H1 (cell line): ENCODE data around the gene SMIM29. TPM values are rescaled to one million over a fixed set of nuclear protein-coding genes. Genes with fewer than 3 reads are reported as not detected.

Source experiments
- CTCF ChIA-PET: fragments of 300-600 bp; sonication (Branson Sonifier 250); formaldehyde crosslinking; loops from one replicate; lab custom pipeline; 2021; ENCODE audit not compliant: partially characterized antibody; lab: Charles Lee
- POLR2A ChIA-PET: fragments of 300-600 bp; sonication (Branson Sonifier 250); formaldehyde crosslinking; loops from one replicate; lab custom pipeline; 2021; ENCODE audit warnings: inconsistent platforms; ENCODE audit not compliant: partially characterized antibody; lab: Charles Lee
- DNase-seq, 2 experiments: peaks; one replicate each; pipeline versions ENCODE4 v3.0.0 to v3.0.0-alpha.2; 2010 to 2022; ENCODE audit warnings: low spot score in 2 of 2, low read depth in 1 of 2, mixed read lengths in 1 of 2
- FAIRE-seq: peaks from 2 replicates; lab custom pipeline; 2011; peaks lifted over from hg19 to GRCh38; lab: Jason Lieb, UNC
- H2AFZ ChIP-seq: 2 replicates; pipeline ENCODE4 v1.8.1; 2012; ENCODE audit warnings: low read length, inconsistent platforms
- H2AK5ac ChIP-seq: 2 replicates; pipeline ENCODE4 v1.6.1; 2013; ENCODE audit warnings: low read depth, low read length
- H2BK120ac ChIP-seq: replicated peaks from 2 replicates; pipeline ENCODE3; 2013; ENCODE audit warnings: low read depth, low read length, inconsistent platforms
- H2BK12ac ChIP-seq: 2 replicates; pipeline ENCODE4 v1.6.1; 2013; ENCODE audit warnings: low read depth, low read length
- H2BK15ac ChIP-seq: 2 replicates; pipeline ENCODE4 v1.6.1; 2013; ENCODE audit warnings: low read length
- H2BK20ac ChIP-seq: 2 replicates; pipeline ENCODE4 v1.6.1; 2013; ENCODE audit warnings: low read length
- H2BK5ac ChIP-seq: 2 replicates; pipeline ENCODE4 v1.6.1; 2013; ENCODE audit warnings: low read depth, low read length
- H3K14ac ChIP-seq: 2 replicates; pipeline ENCODE4 v1.6.1; 2013; ENCODE audit warnings: inconsistent platforms; ENCODE audit not compliant: insufficient read length
- H3K18ac ChIP-seq: 2 replicates; pipeline ENCODE4 v1.6.1; 2013; ENCODE audit warnings: low read length; ENCODE audit errors: extremely low read depth
- H3K23ac ChIP-seq: 2 replicates; pipeline ENCODE4 v1.6.1; 2013; ENCODE audit warnings: inconsistent platforms; ENCODE audit not compliant: insufficient read length
- H3K23me2 ChIP-seq: 2 replicates; pipeline ENCODE4 v1.6.1; 2013; ENCODE audit warnings: low read depth, low read length
- H3K27ac ChIP-seq: 2 replicates; pipeline ENCODE4 v1.6.1; 2011; ENCODE audit warnings: low read depth, low read length, inconsistent platforms
- H3K27me3 ChIP-seq, 4 experiments: replicated peaks in 1 of 4; 1 replicate in 1 of 4; 2 replicates in 3 of 4; pipeline versions ENCODE4 v1.6.1 to v1.8.1; 2011 to 2013; ENCODE audit warnings: low read length in 3 of 4, mild to moderate bottlenecking in 3 of 4, inconsistent platforms in 2 of 4, mixed read lengths in 2 of 4, moderate library complexity in 1 of 4; ENCODE audit not compliant: control insufficient read depth in 3 of 4, insufficient read depth in 3 of 4; ENCODE audit errors: extremely low read depth in 1 of 4
- H3K36me3 ChIP-seq, 4 experiments: 2 replicates each; pipeline versions ENCODE4 v1.6.1 to v1.8.1; 2011 to 2013; ENCODE audit warnings: mild to moderate bottlenecking in 4 of 4, low read length in 3 of 4, moderate library complexity in 2 of 4, control low read depth in 1 of 4, inconsistent platforms in 1 of 4; ENCODE audit not compliant: insufficient read depth in 4 of 4, control insufficient read depth in 2 of 4
- H3K4ac ChIP-seq: replicated peaks from 2 replicates; pipeline ENCODE3; 2013; ENCODE audit warnings: low read length, low read depth, mixed read lengths, inconsistent platforms; ENCODE audit not compliant: insufficient read length
- H3K4me1 ChIP-seq, 4 experiments: replicated peaks in 1 of 4; 1 replicate in 1 of 4; 2 replicates in 3 of 4; pipeline versions ENCODE4 v1.6.1 to v1.8.1; 2011 to 2013; ENCODE audit warnings: low read length in 3 of 4, inconsistent platforms in 2 of 4, mixed read lengths in 1 of 4; ENCODE audit not compliant: insufficient read depth in 4 of 4, control insufficient read depth in 3 of 4
- H3K4me2 ChIP-seq, 2 experiments: 2 replicates each; pipeline versions ENCODE4 v1.6.1 to v1.8.1; 2011 to 2013; ENCODE audit warnings: low read depth in 2 of 2, low read length in 2 of 2, control low read depth in 1 of 2, inconsistent platforms in 1 of 2, mild to moderate bottlenecking in 1 of 2; ENCODE audit not compliant: insufficient read depth in 1 of 2
- H3K4me3 ChIP-seq, 4 experiments: fragments of 200-600, 300-600 bp in 1 of 4; sonication (generic), shearing (Covaris generic), sonication (Bioruptor Twin) in 1 of 4; 2 replicates each; pipeline versions ENCODE4 v1.5.1 to v1.8.1; 2011 to 2016; ENCODE audit warnings: low read length in 4 of 4, low read depth in 3 of 4, control low read depth in 2 of 4, inconsistent platforms in 2 of 4, mild to moderate bottlenecking in 2 of 4, mixed read lengths in 1 of 4, moderate library complexity in 1 of 4; ENCODE audit not compliant: insufficient read depth in 2 of 4; ENCODE audit errors: extremely low read depth in 1 of 4
- H3K56ac ChIP-seq: replicated peaks from 2 replicates; pipeline ENCODE3; 2013; ENCODE audit warnings: low read depth, mild to moderate bottlenecking, mixed read lengths, low read length, inconsistent platforms; ENCODE audit not compliant: insufficient read length
- H3K79me1 ChIP-seq: 2 replicates; pipeline ENCODE4 v1.6.1; 2013; ENCODE audit warnings: low read depth, low read length, control low read depth
- H3K79me2 ChIP-seq, 2 experiments: 2 replicates each; pipeline versions ENCODE4 v1.6.1 to v1.8.1; 2012 to 2013; ENCODE audit warnings: low read length in 2 of 2, mild to moderate bottlenecking in 2 of 2, inconsistent platforms in 1 of 2; ENCODE audit not compliant: insufficient read depth in 2 of 2, control insufficient read depth in 1 of 2
- H3K9ac ChIP-seq, 4 experiments: replicated peaks in 1 of 4; 1 replicate in 1 of 4; 2 replicates in 3 of 4; pipeline versions ENCODE4 v1.6.1 to v1.8.1; 2011 to 2013; ENCODE audit warnings: low read depth in 3 of 4, low read length in 3 of 4, control low read depth in 2 of 4, mild to moderate bottlenecking in 2 of 4, moderate library complexity in 2 of 4, inconsistent platforms in 1 of 4; ENCODE audit errors: extremely low read depth in 1 of 4
- H3K9me3 ChIP-seq, 2 experiments: 2 replicates each; pipeline versions ENCODE4 v1.6.1 to v1.8.1; 2012 to 2013; ENCODE audit warnings: mild to moderate bottlenecking in 2 of 2, moderate library complexity in 2 of 2, control low read depth in 1 of 2, inconsistent platforms in 1 of 2, low read depth in 1 of 2, low read length in 1 of 2, mixed read lengths in 1 of 2; ENCODE audit not compliant: insufficient read depth in 2 of 2
- H4K20me1 ChIP-seq, 2 experiments: replicated peaks in 1 of 2; 2 replicates each; pipeline versions ENCODE3 to v1.8.1; 2011 to 2013; ENCODE audit warnings: inconsistent platforms in 2 of 2, low read length in 2 of 2, mild to moderate bottlenecking in 1 of 2; ENCODE audit not compliant: insufficient read depth in 2 of 2, control insufficient read depth in 1 of 2
- H4K5ac ChIP-seq: 2 replicates; pipeline ENCODE4 v1.6.1; 2013; ENCODE audit warnings: low read length, low read depth, mixed read lengths, inconsistent platforms; ENCODE audit not compliant: insufficient read length
- H4K8ac ChIP-seq: 2 replicates; pipeline ENCODE4 v1.8.0; 2013; ENCODE audit warnings: mild to moderate bottlenecking, moderate library complexity, low read length, inconsistent platforms; ENCODE audit not compliant: insufficient read depth; ENCODE audit errors: extremely low read depth
- H4K91ac ChIP-seq: replicated peaks from 2 replicates; pipeline ENCODE3; 2013; ENCODE audit warnings: low read length, mixed read lengths, inconsistent platforms; ENCODE audit not compliant: insufficient read length
- CHD1 ChIP-seq: IDR thresholded peaks from 2 replicates; pipeline ENCODE4 v1.6.1; 2012; ENCODE audit warnings: low read depth, low read length, improper control_type of control experiment
- CHD2 ChIP-seq: IDR thresholded peaks from 2 replicates; pipeline ENCODE4 v1.6.1; 2012; ENCODE audit warnings: low read length, improper control_type of control experiment
- CTCF ChIP-seq, 3 experiments: IDR thresholded peaks; 1 replicate in 2 of 3; 2 replicates in 1 of 3; pipeline versions ENCODE4 v1.5.1 to v1.6.1; 2011; ENCODE audit warnings: low read length in 3 of 3, mild to moderate bottlenecking in 3 of 3, inconsistent platforms in 2 of 3, low read depth in 1 of 3, moderate library complexity in 1 of 3; ENCODE audit not compliant: insufficient read depth in 1 of 3; ENCODE audit errors: control extremely low read depth in 1 of 3
- EGR1 ChIP-seq: IDR thresholded peaks from 2 replicates; pipeline ENCODE4 v1.6.1; 2011; ENCODE audit warnings: low read depth, low read length, borderline replicate concordance
- EP300 ChIP-seq, 2 experiments: IDR thresholded peaks; 1 replicate in 1 of 2; 2 replicates in 1 of 2; pipeline ENCODE4 v1.6.1; 2011 to 2012; ENCODE audit warnings: low read depth in 2 of 2, low read length in 2 of 2, mild to moderate bottlenecking in 2 of 2, borderline replicate concordance in 1 of 2, inconsistent platforms in 1 of 2, moderate library complexity in 1 of 2
- GTF2F1 ChIP-seq: IDR thresholded peaks from 2 replicates; pipeline ENCODE4 v1.6.1; 2012; ENCODE audit warnings: low read depth, low read length, improper control_type of control experiment, borderline replicate concordance
- JUND ChIP-seq: IDR thresholded peaks from 2 replicates; pipeline ENCODE4 v1.6.1; 2011; ENCODE audit warnings: mild to moderate bottlenecking, improper control_type of control experiment, low read length
- KDM1A ChIP-seq: fragments of 200-600, 300-600 bp; sonication (generic); IDR thresholded peaks from 2 replicates; pipeline ENCODE4 v1.7.1; 2016; ENCODE audit warnings: mild to moderate bottlenecking, low read length, borderline replicate concordance
- KDM5A ChIP-seq: fragments of 200-600 bp; IDR thresholded peaks from 2 replicates; pipeline ENCODE4 v1.7.1; 2012; ENCODE audit warnings: mild to moderate bottlenecking, low read length, inconsistent platforms, mixed read lengths
- RNF2 ChIP-seq: fragments of 200-900, 300-1000 bp; sonication (generic); IDR thresholded peaks from 2 replicates; pipeline ENCODE4 v1.7.1; 2016; ENCODE audit warnings: borderline replicate concordance, low read depth, mild to moderate bottlenecking, antibody characterized with exemption, low read length; ENCODE audit not compliant: poor library complexity, severe bottlenecking; ENCODE audit errors: missing control alignments
- SP1 ChIP-seq: IDR thresholded peaks from 2 replicates; pipeline ENCODE4 v1.6.1; 2011; ENCODE audit warnings: low read depth, low read length
- WGBS, 2 experiments: shearing (Covaris generic) in 1 of 2; methylation state at CpG; one replicate each; pipeline versions ENCODE4 v1.1.6 to v1.1.7; 2013 to 2015; ENCODE audit warnings: low lambda C conversion rate in 2 of 2, mixed read lengths in 2 of 2, inconsistent platforms in 1 of 2, low coverage in 1 of 2, missing lambda C conversion rate in 1 of 2; ENCODE audit not compliant: insufficient replicate concordance in 2 of 2, insufficient coverage in 1 of 2, insufficient read length in 1 of 2; ENCODE audit errors: extremely low coverage in 1 of 2, missing lambda C conversion rate in 1 of 2; 5-methylcytosine and 5-hydroxymethylcytosine counted together
- polyA plus RNA-seq, 7 experiments: library from polyadenylated mRNA; depleted of rRNA in 3 of 7; stranded (reverse) in 5 of 7; unstranded in 2 of 7; fragments of >200 nt in 5 of 7; fragments of 200-250 nt in 2 of 7; gene quantifications; 1 replicate in 5 of 7; 2 replicates in 1 of 7; 4 replicates in 1 of 7; pipeline versions ENCODE4 v1.2.1 to v1.2.3, GENCODE V29; 2011 to 2013; ENCODE audit warnings: missing spikeins in 2 of 7, mixed read lengths in 2 of 7
- total RNA-seq: library from RNA; stranded (reverse); fragmentation: NEBNext Ultra II Directional; extraction: Animal tissue kit (Norgen Biotek cat#: 25700); gene quantifications from 2 replicates; pipeline ENCODE4 v1.2.1, GENCODE V29; 2021

SMIM29 gene
- total and polyA plus RNA-seq, 2 of the 8 experiments (the other 6 are each of a cell fraction or from before 2014, with no cell fraction given) = 7.0 to 22.4 TPM

- no peak overlapping the region for H2BK20ac ChIP-seq
- TF ChIP-seq SP1 (no peak), KDM5A (no peak), EGR1 (no peak), RNF2 (no peak), EP300 (IDR thresholded peaks at IDR 0.05; ENCODE audit: borderline replicate concordance in 1 of 2, low read depth in 2 of 2, low read length in 2 of 2) (no peak), JUND (no peak), KDM1A (no peak), CTCF (IDR thresholded peaks at IDR 0.05; ENCODE audit: control extremely low read depth in 1 of 3, insufficient read depth in 1 of 3, low read depth in 1 of 3, low read length in 3 of 3) (no peak), CHD1 (no peak), CHD2 (no peak), GTF2F1 (no peak)
- TF ChIP-seq, all 59 proteins: peak for 0
- Histone ChIP-seq H4K5ac (no peak overlapping the region), H3K79me1 (no peaks in the 10 kb centered on the region), H3K4me3 (no peak overlapping the region), H3K23ac (no peak overlapping the region), H2BK120ac (no peak overlapping the region), H3K4ac (no peak overlapping the region), H3K23me2 (no peaks in the 10 kb centered on the region), H3K27me3 (no peaks in the 10 kb centered on the region), H4K8ac (no peak overlapping the region), H2BK12ac (no peak overlapping the region), H3K9ac (no peak overlapping the region), H3K4me2 (no peak overlapping the region), H3K27ac (no peak overlapping the region), H3K36me3 (no peaks in the 10 kb centered on the region), H3K56ac (no peak overlapping the region), H3K79me2 (no peaks in the 10 kb centered on the region), H2BK5ac (no peak overlapping the region), H3K18ac (no peak overlapping the region), H3K4me1 (no peaks in the 10 kb centered on the region), H2AFZ (no peak overlapping the region), H2BK15ac (no peak overlapping the region), H3K14ac (no peak overlapping the region), H3K9me3 (no peaks in the 10 kb centered on the region), H2AK5ac (no peak overlapping the region), H4K91ac (no peak overlapping the region), H4K20me1 (no peaks in the 10 kb centered on the region)
- DNase-seq (no peak), FAIRE-seq (no peak)
- 96% methylated on average over 5 of the region's 5 CpGs; no CpG with 5 or more reads in 1 of the 2 experiments for WGBS, 2 experiments
- ChIA-PET CTCF (interaction anchor here (0.6 to 2.9 kb wide), 6 partner anchors 27 to 333 kb away, joined by 3 to 7 read pairs (median 4); no protein-coding TSS in a partner anchor), POLR2A (interaction anchor here (1.1 kb wide), 1 partner anchor 137 kb away, joined by 3 read pairs; no protein-coding TSS in a partner anchor)
These were observed 27.4 kb upstream of the SMIM29 start for GRCh38 chr6:34276191-34276590.
